ENCODE data around the gene WNK2. TPM values are rescaled to one million over a fixed set of nuclear protein-coding genes. Genes with fewer than 3 reads are reported as not detected.

WNK2 gene
- total and polyA plus RNA-seq, 2 of the 4 experiments (the other 2 are of a cell fraction) = not detected

DNA sequence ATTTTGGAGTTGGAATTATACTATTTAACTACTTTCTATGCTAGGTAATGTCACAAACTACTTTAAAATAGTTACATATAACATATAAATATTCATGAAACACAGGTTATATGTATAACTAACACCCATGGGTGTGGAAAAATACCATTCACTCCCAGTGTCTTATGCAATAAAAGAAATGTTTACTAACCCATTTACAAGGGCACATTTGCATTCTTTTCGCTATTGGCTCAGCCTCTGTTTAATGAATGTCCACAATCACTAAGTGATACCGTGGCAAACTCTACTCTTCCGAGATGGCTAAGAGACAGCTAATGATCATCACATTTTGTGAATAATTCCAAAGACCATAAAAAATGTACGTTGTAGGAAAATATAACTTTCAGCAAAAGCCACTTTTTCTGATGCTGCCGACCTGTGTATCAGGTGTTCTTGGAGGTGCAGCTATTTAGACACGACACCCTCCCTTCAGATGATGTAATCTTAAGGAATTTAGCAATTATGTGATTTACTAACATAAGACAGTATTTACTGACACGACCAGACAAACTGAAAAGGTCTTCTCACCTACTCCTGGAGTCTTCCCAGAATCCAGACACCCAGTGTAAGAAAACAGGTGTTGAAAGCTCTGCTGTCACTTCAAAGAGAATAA, 145.8 kb downstream of the WNK2 start:
- no CpG with 5 or more reads among the region's 7 CpGs for WGBS, 2 experiments (ENCODE audit: extremely low coverage in 2 of 2, insufficient read length in 1 of 2)
- no TSS peak for BruUV-seq (replicated peaks)
- H4K20me1 ChIP-seq (ENCODE audit: insufficient read depth, low read length) = no peaks in the 10 kb centered on the region

More for the DNA sequence above, 145.8 kb downstream of the WNK2 start:
- no peak overlapping the region for H3K9ac ChIP-seq (ENCODE audit: low read depth, low read length)
- no peak overlapping the region for H4K91ac ChIP-seq (ENCODE audit: insufficient read depth, low read depth, low read length)
- POLR2A ChIA-PET (ENCODE audit: unreplicated experiment) = no interaction called here
- no peak overlapping the region for H2AFZ ChIP-seq (replicated peaks; ENCODE audit: low read length, poor library complexity)
- dilution Hi-C loops (cut with HindIII; ENCODE audit: low sequenced_read_pairs, unreplicated experiment) = no loop called here
- no peak overlapping the region for H2BK20ac ChIP-seq (ENCODE audit: low read depth, low read length)
- CTCF ChIA-PET = interaction anchor here (0.9 kb wide), 1 partner anchor 25 kb away, joined by 3 read pairs; no protein-coding TSS in a partner anchor
- no peak overlapping the region for H3K4me3 ChIP-seq (ENCODE audit: insufficient read depth, low read depth, low read length)
- TF ChIP-seq RAD21 (IDR thresholded peaks at IDR 0.05; ENCODE audit: low read length) (no peak), FOS (IDR thresholded peaks at IDR 0.05; ENCODE audit: low read depth, low read length) (no peak), CEBPB (IDR thresholded peaks at IDR 0.05; ENCODE audit: low read depth, low read length) (no peak), MAFK (IDR thresholded peaks at IDR 0.05; ENCODE audit: low read depth, low read length) (no peak), CHD1 (IDR thresholded peaks at IDR 0.05; ENCODE audit: low read depth, low read length) (no peak), RFX5 (IDR thresholded peaks at IDR 0.05; ENCODE audit: low read depth, low read length) (no peak), MAZ (IDR thresholded peaks at IDR 0.05; ENCODE audit: borderline replicate concordance, low read depth, low read length) (no peak), POLR2A (IDR thresholded peaks at IDR 0.05; ENCODE audit: low read depth, low read length) (no peak), RCOR1 (IDR thresholded peaks at IDR 0.05; ENCODE audit: insufficient replicate concordance, low read length) (no peak), BHLHE40 (IDR thresholded peaks at IDR 0.05; ENCODE audit: low read depth, low read length) (no peak)
- TF ChIP-seq, protein P1, sequence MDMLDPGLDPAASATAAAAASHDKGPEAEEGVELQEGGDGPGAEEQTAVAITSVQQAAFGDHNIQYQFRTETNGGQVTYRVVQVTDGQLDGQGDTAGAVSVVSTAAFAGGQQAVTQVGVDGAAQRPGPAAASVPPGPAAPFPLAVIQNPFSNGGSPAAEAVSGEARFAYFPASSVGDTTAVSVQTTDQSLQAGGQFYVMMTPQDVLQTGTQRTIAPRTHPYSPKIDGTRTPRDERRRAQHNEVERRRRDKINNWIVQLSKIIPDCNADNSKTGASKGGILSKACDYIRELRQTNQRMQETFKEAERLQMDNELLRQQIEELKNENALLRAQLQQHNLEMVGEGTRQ (IDR thresholded peaks at IDR 0.05; ENCODE audit: low read depth, low read length) = no peak
- H3K4ac ChIP-seq (ENCODE audit: low read depth, low read length) = no peak overlapping the region
- no peak overlapping the region for H2BK5ac ChIP-seq (ENCODE audit: low read depth, low read length, poor library complexity, severe bottlenecking)
- no peaks in the 10 kb centered on the region for H3K36me3 ChIP-seq (ENCODE audit: control insufficient read depth, insufficient read depth, low read length)
- H3K14ac ChIP-seq (replicated peaks; ENCODE audit: low read depth, low read length) = no peak overlapping the region
- no peak overlapping the region for H3K4me2 ChIP-seq (ENCODE audit: low read depth, low read length)
- H4K8ac ChIP-seq (ENCODE audit: low read depth in 2 of 2, low read length in 2 of 2) = no peak overlapping the region
- DNase-seq = no peak
- no peaks in the 10 kb centered on the region for H3K9me3 ChIP-seq (ENCODE audit: control insufficient read depth, insufficient read depth, low read length)
- H3K18ac ChIP-seq (ENCODE audit: low read depth, low read length) = no peak overlapping the region
- H4K5ac ChIP-seq (ENCODE audit: low read depth, low read length) = no peak overlapping the region
- H2BK15ac ChIP-seq (ENCODE audit: low read depth, low read length) = no peak overlapping the region
- H2AK9ac ChIP-seq (replicated peaks; ENCODE audit: low read depth, low read length, poor library complexity) = no peak overlapping the region
- no peak overlapping the region for H3K27ac ChIP-seq (ENCODE audit: insufficient read depth, low read length)
- H3K4me1 ChIP-seq (ENCODE audit: control insufficient read depth, insufficient read depth, low read length) = no peaks in the 10 kb centered on the region
- H3K79me1 ChIP-seq (ENCODE audit: low read depth in 1 of 2, low read length in 2 of 2) = no peaks in the 10 kb centered on the region
- no peak for ATAC-seq (ENCODE audit: low read depth)
- no peak overlapping the region for H2AK5ac ChIP-seq (ENCODE audit: low read depth, low read length)
- H3K23ac ChIP-seq (ENCODE audit: low read depth, low read length) = no peak overlapping the region
- no peaks in the 10 kb centered on the region for H3K9me1 ChIP-seq (ENCODE audit: insufficient read depth, low read length)
- no peak overlapping the region for H2BK120ac ChIP-seq (ENCODE audit: low read depth, low read length)
- no peak overlapping the region for H3K56ac ChIP-seq (ENCODE audit: extremely low read depth, insufficient read depth, low read length)
- in situ Hi-C loops (cut with MboI; ENCODE audit: low sequenced_read_pairs) = no loop called here
- H3K27me3 ChIP-seq (ENCODE audit: control insufficient read depth, insufficient read depth, low read length) = no peaks in the 10 kb centered on the region; the same call in 1 of the 2 replicates
- intact Hi-C loops (cut with micrococcal nuclease) = no loop called here

Data from IMR-90 (cell line).